ENCODE data around the gene TPH2.

DNA sequence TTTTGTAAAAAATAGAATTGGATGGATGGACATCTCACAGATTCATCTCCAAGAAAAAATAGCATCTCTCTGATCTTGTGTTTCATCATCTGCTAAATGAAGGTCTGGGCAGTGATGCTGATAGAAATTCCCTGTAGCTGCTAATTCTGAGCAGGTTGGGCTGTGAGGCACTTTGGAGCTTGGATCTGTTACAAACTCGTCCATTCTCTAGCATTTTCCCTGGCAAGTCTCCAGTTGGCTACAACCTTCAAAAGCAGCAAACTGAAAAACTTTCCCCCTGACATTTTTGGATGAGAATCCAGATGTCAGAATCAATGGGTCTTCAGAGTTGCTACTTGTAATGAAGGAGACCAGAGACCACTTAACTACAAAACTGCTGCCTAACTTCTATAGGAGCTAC, 72.7 kb downstream of the TPH2 start:
- TF ChIP-seq ZNF274 (IDR thresholded peaks at IDR 0.05; ENCODE audit: low read depth, low read length): no peak
- TF ChIP-seq SUZ12 (IDR thresholded peaks at IDR 0.05; ENCODE audit: extremely low read depth, insufficient read depth, insufficient read length): no peak
- TF ChIP-seq YY1 (IDR thresholded peaks at IDR 0.05; ENCODE audit: insufficient read depth, insufficient read length): no peak
